ENCODE measurements around the gene ZNF618. TPM values are rescaled to one million over a fixed set of nuclear protein-coding genes. Genes with fewer than 3 reads are reported as not detected.
"Not testable (repeated sequence)": the region's sequence is repeated elsewhere in the genome, so short reads cannot be mapped to it uniquely, and the experiment has no call there.

ZNF618 gene
- total RNA-seq, 2 donors from 2014 or later = 2.5 to 3.3 TPM

DNA sequence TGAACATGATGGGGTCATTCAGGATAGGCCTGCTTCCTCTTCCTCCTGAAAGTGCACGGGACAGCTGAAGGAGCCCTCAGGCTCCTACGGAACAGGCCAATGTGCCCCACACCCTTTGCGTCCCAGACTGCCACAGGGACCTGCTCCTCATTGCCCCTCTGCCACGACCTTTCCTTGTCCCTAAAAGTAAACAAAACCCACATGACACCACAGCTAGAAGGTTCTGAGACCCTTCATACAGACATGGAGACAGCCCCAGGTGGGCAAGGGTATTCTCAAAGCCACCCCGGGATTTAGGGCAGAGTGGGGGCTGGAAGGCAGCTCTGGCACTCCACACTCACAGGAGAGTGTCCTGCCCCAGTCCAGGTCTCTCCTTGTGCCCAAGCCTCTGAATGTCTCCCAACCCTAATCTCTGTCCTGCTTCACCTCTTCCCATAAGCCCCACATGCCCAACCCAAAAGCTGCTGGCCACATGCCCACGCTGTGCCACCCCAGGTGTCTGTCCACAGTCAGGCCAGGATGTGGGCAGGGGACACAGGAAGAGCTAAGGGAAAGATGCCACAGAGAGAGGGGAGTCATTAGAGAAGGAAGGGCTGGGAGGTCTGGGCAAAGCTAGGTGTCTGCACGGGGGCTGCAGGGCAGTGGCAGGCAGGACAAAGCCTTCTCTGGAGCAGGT, 201.2 kb downstream of the ZNF618 start:
- intact Hi-C loops (cut with DNase I, micrococcal nuclease) = no loop called here
- no peak for DNase-seq
- no peak for ATAC-seq

- intact Hi-C loops (cut with DNase I, micrococcal nuclease) = no loop called here
- ATAC-seq (no peak), DNase-seq (peak in 1 of 2 donors; percentile 66)
Measured at GRCh38 chr9:114078021-114078780, 202.1 kb downstream of the ZNF618 start, which contains the start of gene AMBP. AMBP (minus strand) TSS chr9:114078300; CDS start chr9:114078209, 91 bp downstream.

DNA sequence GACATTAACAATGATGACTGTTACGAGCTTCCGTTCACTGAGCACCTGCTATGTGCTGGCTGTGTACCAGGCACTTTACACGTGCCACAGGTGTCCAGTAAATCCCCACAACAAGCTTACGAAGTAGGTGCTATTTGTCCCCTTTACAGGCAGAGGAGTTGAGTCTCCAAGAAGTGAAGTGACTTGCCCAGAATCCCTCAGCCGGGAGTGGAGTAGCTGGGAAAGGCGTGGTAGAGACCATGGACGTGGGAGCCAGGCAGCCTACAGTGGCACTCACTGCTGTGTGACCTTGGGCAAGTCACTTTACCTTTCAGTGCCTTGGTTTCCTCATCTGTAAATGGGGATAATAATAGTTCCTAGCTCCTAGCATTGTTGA, 202.7 kb downstream of the ZNF618 start:
- ATAC-seq (no peak), DNase-seq (no peak)
- intact Hi-C loops (cut with DNase I, micrococcal nuclease) = no loop called here

DNA sequence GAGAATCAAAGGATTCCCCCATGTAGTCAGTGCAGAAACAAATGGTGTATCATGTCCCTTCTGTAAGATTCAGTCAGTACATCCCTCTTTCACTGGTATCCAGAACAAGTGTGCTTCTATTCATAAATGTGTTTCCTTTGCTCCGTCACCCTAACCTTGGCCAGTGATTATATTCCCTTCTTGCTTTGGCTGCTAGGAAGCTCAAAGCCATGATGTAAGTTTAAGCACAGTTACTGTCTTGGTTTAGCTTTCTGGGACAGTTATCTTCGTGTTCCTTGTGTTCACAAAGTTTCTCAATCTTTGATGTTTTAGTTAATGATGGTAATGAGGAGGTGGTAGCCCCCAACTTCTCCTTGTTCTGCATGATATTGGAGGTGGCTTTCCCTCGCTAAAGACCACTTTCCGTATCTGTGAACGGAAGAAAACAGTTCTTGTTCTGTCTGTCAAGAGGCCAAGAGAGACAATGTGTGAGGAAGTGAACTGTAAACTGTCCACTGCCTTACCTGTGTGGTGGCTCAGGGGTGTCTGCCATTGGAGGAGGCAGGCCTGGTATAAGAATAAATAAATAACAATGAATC, 204.2 kb downstream of the ZNF618 start:
- DNase-seq (no peak), ATAC-seq (peak; percentile 3)
- intact Hi-C loops (cut with DNase I, micrococcal nuclease) = no loop called here

DNA sequence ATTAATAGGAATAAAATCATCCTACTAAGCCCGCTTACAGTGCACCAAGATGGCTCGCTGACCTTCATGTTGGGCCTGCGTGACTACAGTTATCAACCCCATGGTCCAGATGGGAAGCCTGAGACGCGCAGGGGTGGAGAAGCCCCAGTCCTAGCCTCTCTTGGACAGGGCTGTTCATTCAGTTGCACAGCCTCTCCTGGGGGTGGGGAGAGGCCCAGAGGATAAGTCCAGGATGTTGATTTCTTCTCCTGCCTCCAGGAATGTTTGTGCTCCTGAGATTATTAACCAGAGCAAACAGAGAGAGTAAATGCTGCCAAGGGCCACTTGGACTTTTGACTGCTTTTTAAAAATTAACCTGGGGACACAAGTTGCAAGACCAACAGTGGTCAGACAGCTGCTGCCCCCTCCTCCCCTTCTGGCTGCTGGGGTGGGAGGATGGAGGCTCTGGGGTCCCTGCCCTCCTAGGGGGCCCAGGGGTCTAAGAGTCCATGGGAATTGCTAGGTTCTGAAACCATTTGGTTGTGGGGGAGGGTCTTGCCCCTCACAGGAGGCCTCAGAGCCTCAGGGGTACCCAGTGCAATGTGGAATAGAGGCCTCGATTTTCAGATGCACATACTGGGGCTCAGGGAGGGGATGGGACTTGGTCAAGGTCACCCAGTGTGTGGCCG, 204.8 kb downstream of the ZNF618 start:
- intact Hi-C loops (cut with DNase I, micrococcal nuclease) = no loop called here
- DNase-seq = peak; percentile 60 to 72
- peak; percentile 82 for ATAC-seq

- intact Hi-C loops (cut with DNase I, micrococcal nuclease) = no loop called here
- DNase-seq (peak in 1 of 2 donors; percentile 41), ATAC-seq (peak; percentile 14)
Measured at GRCh38 chr9:114081441-114082016, 205.4 kb downstream of the ZNF618 start.

GRCh38 chr9:114082017-114082762, 206.1 kb downstream of the ZNF618 start:
- ATAC-seq (peak; percentile 69), DNase-seq (peak; percentile 86 to 93)
- intact Hi-C loops (cut with DNase I, micrococcal nuclease) = no loop called here

DNA sequence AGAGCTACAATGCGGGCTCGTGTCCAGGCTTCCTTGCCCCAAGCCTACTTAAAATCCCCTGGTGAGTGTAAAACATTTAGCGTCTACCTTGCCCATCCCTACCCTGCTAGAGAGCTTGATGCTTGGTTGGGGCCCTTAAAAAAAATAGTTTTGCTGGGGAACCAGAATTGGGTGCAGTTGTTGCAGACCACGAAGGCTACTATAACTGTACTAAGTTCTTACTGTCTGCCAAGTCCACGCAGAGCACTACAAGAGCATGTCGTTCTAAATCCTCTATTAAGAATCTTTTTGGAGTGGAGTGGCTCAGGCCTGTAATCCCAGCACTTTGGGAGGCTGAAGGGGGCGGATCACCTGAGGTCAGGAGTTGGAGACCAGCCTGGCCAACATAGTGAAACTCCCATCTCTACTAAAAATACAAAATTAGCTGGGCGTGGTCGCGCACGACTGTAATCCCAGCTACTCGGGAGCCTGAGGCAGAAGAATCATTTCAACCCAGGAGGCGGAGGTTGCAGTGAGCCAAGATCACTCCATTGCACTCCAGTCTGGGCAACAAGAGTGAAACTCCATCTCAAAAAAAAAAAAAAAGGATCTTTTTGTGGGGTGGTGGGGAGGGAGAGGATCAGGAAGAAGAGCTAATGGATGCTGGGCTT, 206.8 kb downstream of the ZNF618 start:
- ATAC-seq; intact Hi-C loops (cut with DNase I, micrococcal nuclease); DNase-seq: not testable (repeated sequence)

GRCh38 chr9:114083666-114084065, 207.6 kb downstream of the ZNF618 start:
- no peak for DNase-seq
- no peak for ATAC-seq
- intact Hi-C loops (cut with DNase I, micrococcal nuclease) = no loop called here

GRCh38 chr9:114084282-114085073, 208.4 kb downstream of the ZNF618 start:
- intact Hi-C loops (cut with DNase I, micrococcal nuclease) = no loop called here
- ATAC-seq = no peak
- DNase-seq = no peak

DNA sequence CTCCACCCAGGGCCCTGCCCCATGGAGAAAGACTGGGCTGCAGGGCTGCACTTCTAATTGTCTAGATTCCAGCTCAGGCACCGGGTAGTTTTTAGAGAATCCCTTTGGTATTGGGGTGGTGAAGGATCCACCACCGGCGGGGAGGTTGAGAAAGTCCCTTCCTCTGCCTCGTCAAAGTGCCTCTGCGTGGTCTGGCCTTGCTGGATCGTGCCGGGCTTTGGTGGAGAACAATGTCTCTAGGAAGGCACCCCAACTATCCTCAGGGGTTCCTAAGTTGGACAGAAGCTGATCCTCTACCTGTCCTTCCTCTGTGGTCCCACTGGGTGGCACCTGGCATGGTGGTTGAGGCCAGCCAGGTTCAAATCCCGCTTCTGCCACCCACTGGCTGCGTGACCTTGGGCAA, 209.3 kb downstream of the ZNF618 start:
- DNase-seq (no peak), ATAC-seq (no peak)
- intact Hi-C loops (cut with DNase I, micrococcal nuclease) = no loop called here

DNA sequence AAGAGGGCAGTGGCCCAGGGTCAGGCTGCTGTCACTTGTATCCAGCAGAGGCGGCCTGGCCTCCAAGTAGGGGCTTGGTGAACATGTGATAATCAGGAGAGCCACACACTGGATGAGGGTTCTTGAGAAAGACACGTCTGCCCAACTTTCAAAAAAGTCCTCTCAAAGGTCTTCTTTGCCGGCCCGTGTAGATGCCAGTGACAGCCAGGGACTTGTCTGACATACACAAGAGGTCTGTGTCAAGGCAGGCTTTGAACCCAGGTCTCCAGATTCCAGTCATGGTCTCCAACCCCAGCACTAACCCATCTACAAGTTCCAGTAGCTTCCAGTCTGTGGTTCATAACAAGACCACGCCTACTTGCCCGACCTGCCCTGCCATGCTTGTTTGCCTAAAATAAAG, 209.9 kb downstream of the ZNF618 start:
- intact Hi-C loops (cut with DNase I, micrococcal nuclease) = no loop called here
- no peak for DNase-seq
- ATAC-seq = no peak

DNA sequence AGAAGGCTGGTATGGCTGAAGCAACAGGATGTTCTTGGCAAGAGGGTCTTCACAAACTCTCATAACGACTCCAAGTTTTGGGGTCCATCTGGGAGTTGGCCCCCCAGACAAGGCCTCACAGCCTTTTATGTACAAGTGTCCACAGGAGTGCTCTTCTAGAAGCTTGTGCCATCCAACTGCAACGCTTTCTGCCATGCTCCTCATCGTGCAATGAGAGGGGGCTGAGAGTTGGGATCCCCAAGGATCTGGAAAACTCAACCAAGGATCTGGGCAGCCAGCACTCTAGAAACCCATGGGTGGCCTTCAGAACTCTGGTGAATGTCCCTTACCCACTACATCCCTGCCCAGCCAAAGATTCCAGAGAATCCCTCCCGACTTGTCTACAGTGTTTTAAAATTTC, 210.5 kb downstream of the ZNF618 start:
- intact Hi-C loops (cut with DNase I, micrococcal nuclease) = no loop called here
- DNase-seq (no peak), ATAC-seq (no peak)

- intact Hi-C loops (cut with DNase I, micrococcal nuclease) = no loop called here
- no peak for DNase-seq
Measured at GRCh38 chr9:114087721-114088120, 211.6 kb downstream of the ZNF618 start.

DNA sequence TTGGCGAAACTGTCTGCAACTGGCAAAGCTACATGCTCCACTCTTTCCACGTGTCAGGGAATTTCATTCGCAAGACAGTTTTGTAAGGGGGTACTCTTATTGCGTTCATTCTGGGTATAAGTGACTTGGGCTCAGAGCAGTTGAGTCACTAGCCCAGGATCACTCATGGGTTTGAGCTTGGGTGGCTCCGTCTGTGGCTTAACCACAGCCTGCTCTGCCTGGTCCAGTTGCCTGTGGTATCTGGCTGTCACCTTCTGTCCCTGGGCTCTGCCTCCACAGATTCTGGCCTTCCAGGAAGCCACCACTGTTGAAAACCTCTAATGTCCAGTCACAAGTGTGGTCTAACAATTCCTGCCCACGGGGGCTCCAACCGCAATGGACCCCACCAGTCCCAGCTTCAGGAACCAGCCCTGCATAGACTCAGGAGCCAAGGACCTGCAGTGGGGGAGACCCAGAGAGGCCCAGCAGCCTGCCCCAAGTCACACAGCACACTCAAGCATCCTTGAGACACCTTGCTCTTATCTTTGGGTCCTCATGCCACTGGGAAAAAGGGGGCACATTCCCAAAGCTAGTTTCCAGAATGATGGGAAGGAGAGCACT, 212.6 kb downstream of the ZNF618 start:
- DNase-seq (no peak), ATAC-seq (no peak)
- intact Hi-C loops (cut with DNase I, micrococcal nuclease) = no loop called here

More at GRCh38 chr9:114087721-114088120, 211.6 kb downstream of the ZNF618 start:
- no peak for ATAC-seq

GRCh38 chr9:114089206-114089840, 213.2 kb downstream of the ZNF618 start:
- no peak for ATAC-seq
- intact Hi-C loops (cut with DNase I, micrococcal nuclease) = no loop called here
- DNase-seq = no peak

Data from left colon (tissue), 2 donors.